Motor neuron (in vitro differentiated cells): ENCODE data around the gene SPACA7. TPM values are rescaled to one million over a fixed set of nuclear protein-coding genes. Genes with fewer than 3 reads are reported as not detected.

ENCODE experiments used
- ATAC-seq, 8 experiments: fragments of 200-7000 bp; cut with Tn5 transposase; replicated peaks in 6 of 8; 2 replicates each; pipeline ENCODE4 v1.8.0; 2021; ENCODE audit warnings: mild to moderate bottlenecking in 8 of 8, moderate library complexity in 8 of 8
- H3K27ac ChIP-seq, 2 donors: fragments of 250-450 bp; sonication (Bioruptor Pico); 2 replicates each; pipeline ENCODE4 v1.9.0; 2021; ENCODE audit warnings: antibody characterized with exemption in 2 of 2, mild to moderate bottlenecking in 2 of 2, moderate library complexity in 1 of 2
- H3K4me1 ChIP-seq, 2 donors: fragments of 250-450 bp; sonication (Bioruptor Pico); replicated peaks in 1 of 2; 2 replicates each; pipeline ENCODE4 v1.6.1; 2021; ENCODE audit warnings: antibody characterized with exemption in 2 of 2, mild to moderate bottlenecking in 2 of 2, moderate library complexity in 1 of 2
- H3K4me3 ChIP-seq, 5 donors: fragments of 250-450 bp; sonication (Bioruptor Pico); 2 replicates each; pipeline ENCODE4 v1.9.0; 2021; ENCODE audit warnings: antibody characterized with exemption in 5 of 5, mild to moderate bottlenecking in 5 of 5, moderate library complexity in 4 of 5
- WGBS, 10 experiments: fragments of 450-650 bp; shearing (Covaris generic); methylation state at CpG; one replicate each; pipeline ENCODE4 v1.0.0; 2022; 5-methylcytosine and 5-hydroxymethylcytosine counted together
- in situ Hi-C, 9 experiments: fragments of 400-800 bp; cut with MboI; loops; one replicate each; pipeline ENCODE4 v1.15.0; 2021; ENCODE audit warnings: low sequenced_read_pairs in 9 of 9, low pct_unique_long_range_greater_than_20kb in 2 of 9; ENCODE audit not compliant: unreplicated experiment in 9 of 9
- total RNA-seq, 8 experiments: library from RNA; unstranded; fragments of 300-600 nt; gene quantifications; 2 replicates each; pipeline versions ENCODE4 v1.2.3 to v1.2.4, GENCODE V29; 2022

Gene SPACA7
- total RNA-seq, 8 experiments from 2014 or later = not detected

DNA sequence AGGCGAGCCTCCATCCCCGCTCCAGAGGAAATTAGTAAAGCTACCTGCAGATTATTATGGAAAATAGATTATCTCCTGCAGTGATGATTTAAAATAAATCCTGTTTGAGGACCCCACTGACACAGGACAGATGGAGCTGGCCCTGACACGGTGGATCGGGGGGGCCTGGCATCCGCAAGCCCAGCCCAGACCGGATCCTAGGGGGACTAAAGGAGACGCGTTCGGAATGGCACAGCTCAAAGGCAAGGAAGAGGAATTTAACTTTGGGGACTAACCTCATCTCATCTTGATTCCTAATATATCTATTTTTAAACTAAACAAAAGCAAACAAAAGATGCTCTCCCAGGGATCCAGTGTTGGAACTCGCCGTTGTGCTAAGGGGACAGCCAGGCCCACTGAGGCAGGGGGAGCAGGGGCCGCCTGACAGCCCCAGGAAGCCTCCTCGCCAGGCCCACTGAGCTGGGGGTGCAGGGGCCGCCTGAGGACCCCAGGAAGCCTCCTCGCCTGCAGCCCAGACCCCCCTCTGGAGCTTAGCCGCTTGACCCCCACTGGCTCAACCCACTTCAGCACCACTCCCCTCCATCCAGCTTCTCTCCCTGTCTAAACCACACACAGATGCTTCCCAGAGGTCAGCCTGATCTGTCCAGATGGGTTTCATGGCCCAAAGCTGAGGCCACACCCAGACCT is 78.6 kb downstream of the SPACA7 start:
- WGBS, 10 experiments = 29 to 100% (median 71%) methylated on average over 1 to 11 of the region's 16 CpGs; no CpG with 5 or more reads in 3 of the 10 experiments
- Histone ChIP-seq H3K27ac (no peak overlapping the region), H3K4me3 (no peak overlapping the region), H3K4me1 (peaks cover 7 to 16% of the 10 kb centered on the region in 2 donors)
- in situ Hi-C loops = no loop called here
- ATAC-seq = no peak

DNA sequence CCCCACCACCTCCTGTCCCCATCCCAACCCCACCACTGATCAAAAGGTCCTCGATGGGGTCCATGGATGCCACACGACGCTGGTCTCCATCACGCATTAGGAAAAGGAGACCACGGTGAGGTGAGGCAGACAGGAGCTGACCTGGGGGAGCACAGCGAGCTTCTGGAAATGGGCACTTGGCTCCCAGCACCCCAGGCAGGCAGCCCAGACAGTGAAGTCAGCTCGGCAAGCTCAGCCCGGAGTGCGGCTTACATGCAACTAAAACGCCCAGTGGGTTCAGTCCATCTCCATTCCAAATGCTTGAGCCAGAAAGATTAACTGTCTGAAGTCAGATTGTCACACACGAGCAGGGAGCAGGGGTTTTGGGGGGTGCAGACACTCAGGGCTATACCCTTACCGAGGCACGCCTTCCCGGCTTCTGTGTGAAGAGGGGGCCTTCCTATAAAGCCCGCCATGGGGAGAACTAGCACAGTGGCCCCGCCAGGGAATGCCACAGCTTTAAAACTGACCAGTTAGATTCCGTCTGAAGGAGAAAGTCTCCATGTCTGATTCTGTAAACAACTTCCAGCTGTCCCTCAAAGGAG is 79.4 kb downstream of the SPACA7 start:
- WGBS, 10 experiments = 0 to 88% (median 80%) methylated on average over 1 to 10 of the region's 17 CpGs; no CpG with 5 or more reads in 5 of the 10 experiments
- ATAC-seq = no peak
- Histone ChIP-seq H3K4me3 (no peak overlapping the region), H3K4me1 (peaks cover 2 to 11% of the 10 kb centered on the region in 2 donors), H3K27ac (no peak overlapping the region)
- in situ Hi-C loops = no loop called here

DNA sequence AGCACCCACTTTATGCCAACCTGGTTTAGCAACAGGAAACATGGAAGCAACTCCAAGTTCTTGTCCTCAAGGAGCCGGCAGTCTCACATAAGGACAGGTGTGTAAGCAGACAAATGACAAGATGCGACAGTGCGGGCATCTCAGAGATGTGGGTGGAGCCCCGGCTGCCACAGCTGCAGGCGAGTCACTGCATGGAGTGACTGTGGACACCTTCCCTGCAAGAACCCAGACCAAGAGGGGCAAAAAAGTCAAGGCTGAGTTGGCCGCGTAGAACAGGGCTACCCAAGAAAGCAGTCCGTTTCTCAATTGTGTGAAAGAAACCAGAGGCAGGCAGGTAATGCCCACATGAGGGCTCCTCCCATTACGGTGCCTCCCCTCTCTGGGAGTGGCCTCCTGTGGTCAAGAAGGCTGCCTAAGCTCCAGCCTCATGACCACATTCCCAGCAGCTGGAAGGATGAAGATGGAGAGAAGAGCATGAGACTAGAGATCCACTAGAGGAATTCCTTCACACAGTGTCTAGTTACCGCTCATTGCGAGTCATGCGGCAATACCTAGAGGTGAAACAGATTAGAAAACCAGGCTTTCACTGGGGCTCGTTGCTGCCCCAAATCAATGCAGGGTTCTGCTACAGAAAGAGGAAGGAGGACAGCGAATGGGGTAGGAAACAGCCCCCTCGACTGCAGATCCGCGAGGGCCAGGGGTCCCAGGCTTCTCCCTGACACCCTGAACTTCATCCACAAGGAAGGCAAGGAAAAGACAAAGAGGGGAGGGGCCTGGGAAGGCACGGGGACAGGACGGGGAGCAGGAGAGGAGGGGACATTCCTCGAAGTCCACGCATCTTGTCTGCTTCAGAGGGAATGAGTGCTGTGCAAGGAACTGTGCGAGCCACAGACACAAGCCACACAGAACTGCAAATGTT is 80.2 kb downstream of the SPACA7 start:
- in situ Hi-C loops = no loop called here
- ATAC-seq = no peak
- 28 to 100% (median 78%) methylated on average over 2 to 7 of the region's 22 CpGs; no CpG with 5 or more reads in 3 of the 10 experiments for WGBS, 10 experiments
- peaks cover 0 to 3% of the 10 kb centered on the region in 2 donors for H3K4me1 ChIP-seq
- H3K27ac ChIP-seq = no peak overlapping the region
- H3K4me3 ChIP-seq = no peak overlapping the region

GRCh38 chr13:112457081-112457480 is 80.9 kb downstream of the SPACA7 start:
- WGBS, 10 experiments = 0 to 97% (median 61%) methylated on average over 1 to 8 of the region's 9 CpGs; no CpG with 5 or more reads in 2 of the 10 experiments
- Histone ChIP-seq H3K4me3 (no peak overlapping the region), H3K4me1 (no peaks in the 10 kb centered on the region), H3K27ac (no peak overlapping the region)
- in situ Hi-C loops = no loop called here
- ATAC-seq = no peak

DNA sequence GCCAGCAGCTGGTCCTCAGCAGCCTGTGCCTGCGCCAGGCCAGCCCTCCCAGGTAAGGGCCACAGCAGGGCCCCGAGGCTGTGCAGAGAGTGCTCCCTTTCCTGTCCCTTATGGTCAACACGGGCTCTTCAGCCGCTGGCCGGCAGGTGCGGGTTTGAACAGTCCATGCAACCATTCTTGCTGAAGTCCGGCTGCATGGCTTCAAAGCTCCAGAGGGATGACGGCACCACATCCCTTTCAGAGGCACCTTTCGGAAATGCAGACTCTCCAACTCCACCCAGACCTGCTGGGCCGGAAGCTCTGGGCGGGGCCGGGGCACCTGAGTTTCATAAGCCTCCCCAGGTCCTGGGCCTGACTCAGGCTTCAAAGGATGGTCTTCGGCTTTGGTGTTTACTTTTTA is 81.3 kb downstream of the SPACA7 start:
- WGBS, 10 experiments = 50 to 92% (median 78%) methylated on average over 1 to 12 of the region's 13 CpGs; no CpG with 5 or more reads in 4 of the 10 experiments
- no peak overlapping the region for H3K27ac ChIP-seq
- no peak for ATAC-seq
- no peak overlapping the region for H3K4me3 ChIP-seq
- H3K4me1 ChIP-seq = no peaks in the 10 kb centered on the region
- in situ Hi-C loops = no loop called here

GRCh38 chr13:112462408-112462807 is 86.3 kb downstream of the SPACA7 start:
- Histone ChIP-seq H3K4me3 (no peak overlapping the region), H3K27ac (no peak overlapping the region), H3K4me1 (no peaks in the 10 kb centered on the region)
- no peak for ATAC-seq
- in situ Hi-C loops = no loop called here
- 17 to 100% (median 87%) methylated on average over 1 to 5 of the region's 5 CpGs for WGBS, 10 experiments

DNA sequence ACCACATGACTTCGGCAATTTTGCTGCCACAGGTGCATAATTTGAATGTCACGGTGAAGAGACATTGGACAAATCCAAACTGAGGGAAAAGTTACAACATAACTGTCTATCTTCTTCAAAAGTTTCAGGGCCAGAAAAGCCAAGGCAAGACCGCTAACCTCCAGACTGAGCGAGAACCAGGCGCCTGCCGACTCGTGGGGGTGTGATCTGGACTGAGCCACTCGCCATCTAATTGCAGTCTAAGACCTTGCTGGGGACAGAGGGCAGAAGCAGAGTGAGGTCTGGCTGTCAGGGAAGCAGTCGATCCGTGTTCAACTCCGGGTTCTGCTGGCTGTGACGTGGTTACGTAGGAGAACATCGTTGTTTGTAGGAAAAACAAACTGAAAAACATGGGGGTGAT is 88.6 kb downstream of the SPACA7 start:
- in situ Hi-C loops = no loop called here
- H3K4me1 ChIP-seq = no peaks in the 10 kb centered on the region
- no peak overlapping the region for H3K27ac ChIP-seq
- no peak for ATAC-seq
- WGBS, 10 experiments = 64 to 100% (median 89%) methylated on average over 1 to 13 of the region's 14 CpGs
- no peak overlapping the region for H3K4me3 ChIP-seq

DNA sequence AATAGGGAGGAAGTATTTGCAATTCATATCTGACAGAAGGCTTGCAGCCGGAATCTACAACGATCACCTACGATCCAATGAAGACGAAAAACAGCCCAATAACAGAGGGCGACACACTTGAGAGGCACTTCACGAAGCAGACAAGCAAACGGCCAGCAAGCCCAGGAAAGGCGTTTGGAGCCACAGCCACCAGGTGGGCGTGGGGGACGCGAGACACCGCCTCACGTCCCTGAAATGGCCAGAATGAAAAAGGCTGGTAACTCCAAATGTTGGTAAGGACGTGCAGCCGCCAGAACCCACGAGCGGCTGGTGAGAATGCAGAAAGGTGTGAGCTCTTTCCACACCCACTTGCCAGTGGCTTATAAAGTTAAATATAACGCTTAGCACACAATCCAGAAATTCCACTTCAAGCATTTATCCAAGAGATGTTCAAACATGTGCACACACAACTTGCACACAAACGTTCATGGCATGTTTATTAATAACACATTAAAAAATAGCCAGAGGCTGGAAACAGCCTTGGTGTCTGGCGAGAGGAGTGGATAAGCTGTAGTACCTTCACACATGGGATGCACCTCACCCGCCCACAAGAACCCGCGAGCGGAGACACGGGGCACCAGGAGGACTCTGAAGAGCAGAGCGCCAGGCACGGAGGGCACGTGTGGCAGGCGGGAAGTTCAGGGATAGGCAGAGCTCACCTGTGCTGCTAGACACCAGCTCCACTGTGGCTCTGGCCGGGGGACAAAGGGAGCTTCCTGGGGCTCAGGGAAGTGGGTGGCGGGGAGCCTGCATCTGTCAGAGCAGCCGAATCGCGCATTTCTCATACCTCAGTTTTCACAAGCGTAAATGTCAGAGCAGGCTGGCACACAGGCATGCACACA is 89.3 kb downstream of the SPACA7 start:
- in situ Hi-C loops = no loop called here
- no peak overlapping the region for H3K27ac ChIP-seq
- WGBS, 10 experiments = 60 to 87% (median 83%) methylated on average over 3 to 30 of the region's 35 CpGs; no CpG with 5 or more reads in 2 of the 10 experiments
- H3K4me3 ChIP-seq = no peak overlapping the region
- no peak for ATAC-seq
- no peaks in the 10 kb centered on the region for H3K4me1 ChIP-seq

DNA sequence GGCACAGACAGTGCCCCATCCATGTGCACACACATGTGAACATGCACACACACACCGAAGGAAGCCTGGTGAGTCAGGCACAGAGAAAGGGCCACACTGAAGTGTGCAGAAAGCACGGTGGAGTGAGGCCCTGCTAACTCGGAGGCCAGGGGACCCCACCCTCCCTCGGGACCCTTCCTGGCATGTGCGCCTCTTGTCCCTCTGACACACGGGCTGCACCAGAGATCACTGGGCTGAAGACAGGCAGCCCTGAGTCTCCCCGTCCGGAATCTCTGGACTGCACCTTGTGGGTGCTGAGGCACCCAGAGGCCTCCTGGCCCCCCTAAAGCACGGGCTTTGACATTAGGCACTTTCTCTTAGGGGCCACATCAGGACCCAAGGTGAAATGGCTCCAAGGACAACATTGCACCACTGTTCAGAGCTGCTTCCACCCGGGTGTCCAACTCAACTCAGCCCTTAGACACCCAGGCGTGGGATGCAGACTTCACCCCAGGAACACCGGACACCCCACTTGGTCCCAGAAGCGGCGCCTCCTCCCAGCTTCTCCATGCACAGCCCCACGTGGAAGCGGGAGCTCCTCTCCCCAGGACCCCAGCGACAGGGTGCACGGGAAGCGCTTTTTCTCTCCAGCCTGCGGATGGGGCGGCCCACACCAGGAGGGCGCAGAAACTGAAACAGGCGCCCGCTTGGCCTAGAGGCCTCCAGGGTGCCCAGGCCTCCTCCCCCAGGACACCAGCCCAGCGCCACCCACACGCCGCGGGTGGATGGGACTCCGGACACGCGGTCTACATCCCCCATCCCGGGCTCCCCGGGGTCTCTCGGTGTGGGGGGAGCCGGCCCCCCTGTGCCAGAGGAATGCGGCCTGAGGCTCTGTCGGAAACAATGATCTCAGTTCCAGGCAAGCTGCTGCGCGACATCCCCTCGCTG is 90.2 kb downstream of the SPACA7 start:
- in situ Hi-C loops = no loop called here
- 13 to 100% (median 94%) methylated on average over 1 to 9 of the region's 40 CpGs; no CpG with 5 or more reads in 3 of the 10 experiments for WGBS, 10 experiments
- ATAC-seq = no peak

DNA sequence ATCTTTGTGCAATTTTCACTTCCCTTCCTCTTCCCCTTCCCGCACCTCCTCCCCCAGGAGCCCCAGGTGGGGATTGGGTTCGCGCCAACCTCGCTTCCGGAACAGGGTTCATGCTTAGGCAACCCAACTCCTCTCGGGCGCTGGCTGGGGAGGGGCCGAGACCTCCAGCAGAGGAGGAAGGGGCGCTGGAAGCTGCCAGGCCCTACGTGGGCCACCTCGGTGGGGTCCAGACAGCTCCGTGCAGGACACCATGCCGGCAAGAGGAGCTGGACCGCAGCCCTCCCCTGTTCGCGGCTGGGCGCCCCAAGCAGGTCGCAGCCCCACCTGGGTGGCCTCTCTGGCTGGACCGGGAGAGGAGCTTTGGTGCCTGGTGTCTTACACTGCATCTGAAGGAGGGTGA is 91.1 kb downstream of the SPACA7 start:
- H3K4me1 ChIP-seq = no peaks in the 10 kb centered on the region
- no peak for ATAC-seq
- 60 to 100% (median 90%) methylated on average over 1 to 3 of the region's 19 CpGs; no CpG with 5 or more reads in 6 of the 10 experiments for WGBS, 10 experiments
- H3K27ac ChIP-seq = no peak overlapping the region
- no peak overlapping the region for H3K4me3 ChIP-seq
- in situ Hi-C loops = no loop called here

More for the DNA sequence above, 90.2 kb downstream of the SPACA7 start:
- H3K4me1 ChIP-seq = no peaks in the 10 kb centered on the region
- H3K4me3 ChIP-seq = no peak overlapping the region
- no peak overlapping the region for H3K27ac ChIP-seq

- in situ Hi-C loops = no loop called here
- H3K4me3 ChIP-seq = no peak overlapping the region
- no peaks in the 10 kb centered on the region for H3K4me1 ChIP-seq
- H3K27ac ChIP-seq = no peak overlapping the region
- no peak for ATAC-seq
- 80 to 100% (median 92%) methylated on average over 1 to 7 of the region's 10 CpGs; no CpG with 5 or more reads in 6 of the 10 experiments for WGBS, 10 experiments
Measured at GRCh38 chr13:112468069-112468468, 91.9 kb downstream of the SPACA7 start.
